Lower lobe of right lung (tissue), 2 donors: ENCODE results near the gene SHC1. TPM values are rescaled to one million over a fixed set of nuclear protein-coding genes. Genes with fewer than 3 reads are reported as not detected.

ENCODE experiments used
- ATAC-seq, 2 donors: fragments of 200-7000 bp; cut with Tn5 transposase; one replicate each; pipeline ENCODE4 v1.9.1; 2020 to 2022; ENCODE audit warnings: mild to moderate bottlenecking in 2 of 2, moderate library complexity in 2 of 2
- DNase-seq: peaks from one replicate; pipeline ENCODE4 v3.0.0-alpha.2; 2020
- H3K27ac ChIP-seq: fragments of 200-600 bp; one replicate; pipeline ENCODE4 v1.8.0; 2022
- H3K27me3 ChIP-seq: fragments of 200-600 bp; one replicate; pipeline ENCODE4 v1.8.0; 2022; ENCODE audit warnings: low read depth
- H3K36me3 ChIP-seq: fragments of 200-600 bp; one replicate; pipeline ENCODE4 v1.8.0; 2022; ENCODE audit warnings: mild to moderate bottlenecking
- H3K4me1 ChIP-seq: fragments of 200-600 bp; one replicate; pipeline ENCODE4 v1.8.0; 2022
- H3K4me3 ChIP-seq: fragments of 200-600 bp; one replicate; pipeline ENCODE4 v1.8.0; 2022; ENCODE audit warnings: mild to moderate bottlenecking
- H3K9me3 ChIP-seq: fragments of 200-600 bp; one replicate; pipeline ENCODE4 v1.8.0; 2022
- intact Hi-C: fragments of 100-400 bp; cut with DNase I; formaldehyde crosslinking; loops from one replicate; pipeline ENCODE4 v1.11.0; 2022
- total RNA-seq: library from RNA; stranded (reverse); fragmentation: NEBNext Ultra II Directional; extraction: Animal tissue kit (Norgen Biotek cat#: 25700); gene quantifications from one replicate; pipeline ENCODE4 v1.2.1, GENCODE V29; 2021
- TF ChIP-seq, protein P1 (sequence below): fragments of 200-600 bp; IDR thresholded peaks from one replicate; pipeline ENCODE4 v1.8.0; 2022; ENCODE audit warnings: antibody characterized with exemption, mild to moderate bottlenecking
- donor health status: DM: no; HTN: yes; CAD: no; lungs with severe emphysema.

The SHC1 gene
- total RNA-seq, 1 donor from 2014 or later = 94.8 TPM

DNA sequence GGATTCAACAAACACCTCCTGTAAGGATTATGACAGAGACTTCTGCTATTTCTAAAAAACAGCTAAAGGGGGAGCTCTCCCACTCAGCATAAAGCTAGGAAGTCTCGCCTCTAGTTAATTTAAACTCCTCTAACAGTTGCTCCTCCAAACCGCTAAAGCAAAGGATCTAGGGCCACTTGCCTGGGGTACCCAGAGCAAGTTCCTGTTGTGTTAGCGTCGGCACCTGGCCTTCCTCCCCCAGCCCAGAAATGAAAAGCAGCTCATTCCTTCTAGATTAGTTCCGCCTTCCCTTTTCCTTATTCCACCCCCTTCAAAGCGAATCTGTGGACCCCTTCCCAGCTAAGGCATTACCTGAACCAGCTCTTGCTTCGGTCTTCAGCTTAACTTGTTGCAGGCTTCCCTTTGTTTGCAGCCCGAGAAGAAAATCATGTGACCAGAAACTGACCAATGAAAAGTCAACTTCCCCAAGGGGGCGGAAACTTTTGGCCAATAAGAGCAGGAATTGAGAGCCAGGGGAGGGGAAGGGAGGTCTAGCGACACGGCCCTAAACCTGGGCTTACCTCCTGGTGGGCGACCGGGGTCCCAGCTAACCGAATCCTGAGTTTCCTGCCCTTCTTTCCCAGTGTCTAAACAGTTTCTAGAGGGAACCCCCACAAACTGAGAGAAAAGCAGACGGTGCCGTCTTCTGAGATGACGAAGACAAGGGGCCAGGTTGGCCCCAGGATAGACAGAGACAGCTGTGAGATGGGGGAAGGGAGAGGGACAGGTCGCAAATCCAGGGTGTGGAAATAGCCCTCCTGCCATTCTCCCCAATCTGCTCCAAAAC is 14.6 kb downstream of the SHC1 start, which contains the start of gene PBXIP1:
Gene PBXIP1 (minus strand): TSS at position 382 of the 826 bp plus-strand sequence. CDS start 2,378 bp downstream, outside the sequence.
- Histone ChIP-seq H3K4me3 (peak within 1 kb of the TSS; percentile 65), H3K9me3 (no peaks in the 10 kb centered on the region), H3K4me1 (peaks cover 48% of the 10 kb centered on the region), H3K27ac (peak within 1 kb of the TSS; percentile 80), H3K36me3 (peaks cover 24% of the 10 kb centered on the region), H3K27me3 (no peaks in the 10 kb centered on the region)
- TF ChIP-seq, protein P1, sequence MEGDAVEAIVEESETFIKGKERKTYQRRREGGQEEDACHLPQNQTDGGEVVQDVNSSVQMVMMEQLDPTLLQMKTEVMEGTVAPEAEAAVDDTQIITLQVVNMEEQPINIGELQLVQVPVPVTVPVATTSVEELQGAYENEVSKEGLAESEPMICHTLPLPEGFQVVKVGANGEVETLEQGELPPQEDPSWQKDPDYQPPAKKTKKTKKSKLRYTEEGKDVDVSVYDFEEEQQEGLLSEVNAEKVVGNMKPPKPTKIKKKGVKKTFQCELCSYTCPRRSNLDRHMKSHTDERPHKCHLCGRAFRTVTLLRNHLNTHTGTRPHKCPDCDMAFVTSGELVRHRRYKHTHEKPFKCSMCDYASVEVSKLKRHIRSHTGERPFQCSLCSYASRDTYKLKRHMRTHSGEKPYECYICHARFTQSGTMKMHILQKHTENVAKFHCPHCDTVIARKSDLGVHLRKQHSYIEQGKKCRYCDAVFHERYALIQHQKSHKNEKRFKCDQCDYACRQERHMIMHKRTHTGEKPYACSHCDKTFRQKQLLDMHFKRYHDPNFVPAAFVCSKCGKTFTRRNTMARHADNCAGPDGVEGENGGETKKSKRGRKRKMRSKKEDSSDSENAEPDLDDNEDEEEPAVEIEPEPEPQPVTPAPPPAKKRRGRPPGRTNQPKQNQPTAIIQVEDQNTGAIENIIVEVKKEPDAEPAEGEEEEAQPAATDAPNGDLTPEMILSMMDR = no peak
- intact Hi-C loops = no loop called here
- DNase-seq = no peak
- peak; percentile 80 to 93 for ATAC-seq

- H3K4me3 ChIP-seq = peak overlapping the region; percentile 65
- ATAC-seq (peak; percentile 61 to 74), DNase-seq (no peak)
- intact Hi-C loops = no loop called here
- peaks cover 32% of the 10 kb centered on the region for H3K36me3 ChIP-seq
- peak overlapping the region; percentile 80 for H3K27ac ChIP-seq
- H3K27me3 ChIP-seq = no peaks in the 10 kb centered on the region
- no peaks in the 10 kb centered on the region for H3K9me3 ChIP-seq
- TF ChIP-seq, protein P1 = no peak
- H3K4me1 ChIP-seq = peaks cover 40% of the 10 kb centered on the region
These were observed 15.4 kb downstream of the SHC1 start for GRCh38 chr1:154955039-154955717.

DNA sequence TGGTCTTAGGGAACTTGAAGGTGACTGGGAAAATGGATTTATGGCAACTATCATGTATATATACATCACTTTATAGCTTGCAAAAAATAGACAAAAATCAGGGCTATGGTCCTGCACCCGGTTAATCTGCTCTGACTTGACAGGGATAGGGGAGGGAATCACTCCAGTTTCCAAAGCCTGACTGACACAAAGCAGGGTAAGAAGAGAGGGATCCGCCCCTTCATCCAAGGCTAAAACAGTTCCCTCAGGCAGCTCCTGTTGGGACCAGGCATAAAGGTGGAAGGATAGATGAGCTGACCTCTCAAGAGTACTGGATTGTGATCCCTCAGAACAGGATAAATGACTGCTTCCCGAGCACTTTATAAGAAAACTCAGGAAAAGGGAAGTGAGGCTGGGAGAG is 16.0 kb downstream of the SHC1 start:
- intact Hi-C loops = no loop called here
- ATAC-seq (no peak), DNase-seq (no peak)
- Histone ChIP-seq H3K4me3 (peak overlapping the region; percentile 65), H3K36me3 (peaks cover 33% of the 10 kb centered on the region), H3K9me3 (no peaks in the 10 kb centered on the region), H3K4me1 (peaks cover 39% of the 10 kb centered on the region), H3K27ac (peak overlapping the region; percentile 80), H3K27me3 (no peaks in the 10 kb centered on the region)
- TF ChIP-seq, protein P1 = no peak

- peaks cover 27% of the 10 kb centered on the region for H3K36me3 ChIP-seq
- peaks cover 39% of the 10 kb centered on the region for H3K4me1 ChIP-seq
- no peaks in the 10 kb centered on the region for H3K27me3 ChIP-seq
- no peak overlapping the region for H3K27ac ChIP-seq
- TF ChIP-seq, protein P1 = no peak
- no peak overlapping the region for H3K4me3 ChIP-seq
- DNase-seq (no peak), ATAC-seq (no peak)
- no peaks in the 10 kb centered on the region for H3K9me3 ChIP-seq
- intact Hi-C loops = no loop called here
These were observed 16.9 kb downstream of the SHC1 start for GRCh38 chr1:154953611-154954038.

DNA sequence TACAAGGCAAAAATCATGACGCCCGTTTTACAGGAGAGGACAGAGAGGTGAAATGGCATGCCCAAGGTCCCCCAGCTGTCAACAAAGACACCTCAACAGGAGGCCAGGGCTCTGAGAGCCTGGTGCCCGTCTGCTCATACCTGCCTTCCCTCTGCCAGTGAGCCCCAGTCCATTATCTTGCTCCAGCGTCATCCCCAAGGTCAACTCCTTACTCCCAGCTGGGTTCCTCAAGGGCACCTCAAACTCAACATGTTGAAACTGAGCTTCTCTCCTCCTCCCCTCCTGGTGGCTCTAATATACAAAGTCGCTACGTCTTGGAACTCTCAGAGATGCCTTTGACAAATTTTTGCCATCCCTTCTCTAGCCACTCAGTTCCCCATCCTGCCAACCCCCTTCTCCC is 17.9 kb downstream of the SHC1 start:
- intact Hi-C loops = no loop called here
- ATAC-seq (no peak), DNase-seq (no peak)
- TF ChIP-seq, protein P1 = no peak
- Histone ChIP-seq H3K4me1 (peaks cover 39% of the 10 kb centered on the region), H3K4me3 (no peak overlapping the region), H3K27ac (no peak overlapping the region), H3K27me3 (no peaks in the 10 kb centered on the region), H3K9me3 (no peaks in the 10 kb centered on the region), H3K36me3 (peaks cover 32% of the 10 kb centered on the region)
